H1 (cell line): ENCODE measurements around the gene TRABD2A. TPM values are rescaled to one million over a fixed set of nuclear protein-coding genes. Genes with fewer than 3 reads are reported as not detected.

ENCODE experiments used
- CTCF ChIA-PET: fragments of 300-600 bp; sonication (Branson Sonifier 250); formaldehyde crosslinking; loops from one replicate; lab custom pipeline; 2021; ENCODE audit not compliant: partially characterized antibody; lab: Charles Lee
- POLR2A ChIA-PET: fragments of 300-600 bp; sonication (Branson Sonifier 250); formaldehyde crosslinking; loops from one replicate; lab custom pipeline; 2021; ENCODE audit warnings: inconsistent platforms; ENCODE audit not compliant: partially characterized antibody; lab: Charles Lee
- DNase-seq, 2 experiments: peaks; one replicate each; pipeline versions ENCODE4 v3.0.0 to v3.0.0-alpha.2; 2010 to 2022; ENCODE audit warnings: low spot score in 2 of 2, low read depth in 1 of 2, mixed read lengths in 1 of 2
- FAIRE-seq: peaks from 2 replicates; lab custom pipeline; 2011; peaks lifted over from hg19 to GRCh38; lab: Jason Lieb, UNC
- H2AFZ ChIP-seq: 2 replicates; pipeline ENCODE4 v1.8.1; 2012; ENCODE audit warnings: low read length, inconsistent platforms
- H2AK5ac ChIP-seq: 2 replicates; pipeline ENCODE4 v1.6.1; 2013; ENCODE audit warnings: low read depth, low read length
- H2BK120ac ChIP-seq: replicated peaks from 2 replicates; pipeline ENCODE3; 2013; ENCODE audit warnings: low read depth, low read length, inconsistent platforms
- H2BK12ac ChIP-seq: 2 replicates; pipeline ENCODE4 v1.6.1; 2013; ENCODE audit warnings: low read depth, low read length
- H2BK15ac ChIP-seq: 2 replicates; pipeline ENCODE4 v1.6.1; 2013; ENCODE audit warnings: low read length
- H2BK20ac ChIP-seq: 2 replicates; pipeline ENCODE4 v1.6.1; 2013; ENCODE audit warnings: low read length
- H2BK5ac ChIP-seq: 2 replicates; pipeline ENCODE4 v1.6.1; 2013; ENCODE audit warnings: low read depth, low read length
- H3K14ac ChIP-seq: 2 replicates; pipeline ENCODE4 v1.6.1; 2013; ENCODE audit warnings: inconsistent platforms; ENCODE audit not compliant: insufficient read length
- H3K18ac ChIP-seq: 2 replicates; pipeline ENCODE4 v1.6.1; 2013; ENCODE audit warnings: low read length; ENCODE audit errors: extremely low read depth
- H3K23ac ChIP-seq: 2 replicates; pipeline ENCODE4 v1.6.1; 2013; ENCODE audit warnings: inconsistent platforms; ENCODE audit not compliant: insufficient read length
- H3K23me2 ChIP-seq: 2 replicates; pipeline ENCODE4 v1.6.1; 2013; ENCODE audit warnings: low read depth, low read length
- H3K27ac ChIP-seq: 2 replicates; pipeline ENCODE4 v1.6.1; 2011; ENCODE audit warnings: low read depth, low read length, inconsistent platforms
- H3K27me3 ChIP-seq, 4 experiments: replicated peaks in 1 of 4; 1 replicate in 1 of 4; 2 replicates in 3 of 4; pipeline versions ENCODE4 v1.6.1 to v1.8.1; 2011 to 2013; ENCODE audit warnings: low read length in 3 of 4, mild to moderate bottlenecking in 3 of 4, inconsistent platforms in 2 of 4, mixed read lengths in 2 of 4, moderate library complexity in 1 of 4; ENCODE audit not compliant: control insufficient read depth in 3 of 4, insufficient read depth in 3 of 4; ENCODE audit errors: extremely low read depth in 1 of 4
- H3K36me3 ChIP-seq, 4 experiments: 2 replicates each; pipeline versions ENCODE4 v1.6.1 to v1.8.1; 2011 to 2013; ENCODE audit warnings: mild to moderate bottlenecking in 4 of 4, low read length in 3 of 4, moderate library complexity in 2 of 4, control low read depth in 1 of 4, inconsistent platforms in 1 of 4; ENCODE audit not compliant: insufficient read depth in 4 of 4, control insufficient read depth in 2 of 4
- H3K4ac ChIP-seq: replicated peaks from 2 replicates; pipeline ENCODE3; 2013; ENCODE audit warnings: low read length, low read depth, mixed read lengths, inconsistent platforms; ENCODE audit not compliant: insufficient read length
- H3K4me1 ChIP-seq, 4 experiments: replicated peaks in 1 of 4; 1 replicate in 1 of 4; 2 replicates in 3 of 4; pipeline versions ENCODE4 v1.6.1 to v1.8.1; 2011 to 2013; ENCODE audit warnings: low read length in 3 of 4, inconsistent platforms in 2 of 4, mixed read lengths in 1 of 4; ENCODE audit not compliant: insufficient read depth in 4 of 4, control insufficient read depth in 3 of 4
- H3K4me2 ChIP-seq, 2 experiments: 2 replicates each; pipeline versions ENCODE4 v1.6.1 to v1.8.1; 2011 to 2013; ENCODE audit warnings: low read depth in 2 of 2, low read length in 2 of 2, control low read depth in 1 of 2, inconsistent platforms in 1 of 2, mild to moderate bottlenecking in 1 of 2; ENCODE audit not compliant: insufficient read depth in 1 of 2
- H3K4me3 ChIP-seq, 4 experiments: fragments of 200-600, 300-600 bp in 1 of 4; sonication (generic), shearing (Covaris generic), sonication (Bioruptor Twin) in 1 of 4; 2 replicates each; pipeline versions ENCODE4 v1.5.1 to v1.8.1; 2011 to 2016; ENCODE audit warnings: low read length in 4 of 4, low read depth in 3 of 4, control low read depth in 2 of 4, inconsistent platforms in 2 of 4, mild to moderate bottlenecking in 2 of 4, mixed read lengths in 1 of 4, moderate library complexity in 1 of 4; ENCODE audit not compliant: insufficient read depth in 2 of 4; ENCODE audit errors: extremely low read depth in 1 of 4
- H3K56ac ChIP-seq: replicated peaks from 2 replicates; pipeline ENCODE3; 2013; ENCODE audit warnings: low read depth, mild to moderate bottlenecking, mixed read lengths, low read length, inconsistent platforms; ENCODE audit not compliant: insufficient read length
- H3K79me1 ChIP-seq: 2 replicates; pipeline ENCODE4 v1.6.1; 2013; ENCODE audit warnings: low read depth, low read length, control low read depth
- H3K79me2 ChIP-seq, 2 experiments: 2 replicates each; pipeline versions ENCODE4 v1.6.1 to v1.8.1; 2012 to 2013; ENCODE audit warnings: low read length in 2 of 2, mild to moderate bottlenecking in 2 of 2, inconsistent platforms in 1 of 2; ENCODE audit not compliant: insufficient read depth in 2 of 2, control insufficient read depth in 1 of 2
- H3K9ac ChIP-seq, 4 experiments: replicated peaks in 1 of 4; 1 replicate in 1 of 4; 2 replicates in 3 of 4; pipeline versions ENCODE4 v1.6.1 to v1.8.1; 2011 to 2013; ENCODE audit warnings: low read depth in 3 of 4, low read length in 3 of 4, control low read depth in 2 of 4, mild to moderate bottlenecking in 2 of 4, moderate library complexity in 2 of 4, inconsistent platforms in 1 of 4; ENCODE audit errors: extremely low read depth in 1 of 4
- H3K9me3 ChIP-seq, 2 experiments: 2 replicates each; pipeline versions ENCODE4 v1.6.1 to v1.8.1; 2012 to 2013; ENCODE audit warnings: mild to moderate bottlenecking in 2 of 2, moderate library complexity in 2 of 2, control low read depth in 1 of 2, inconsistent platforms in 1 of 2, low read depth in 1 of 2, low read length in 1 of 2, mixed read lengths in 1 of 2; ENCODE audit not compliant: insufficient read depth in 2 of 2
- H4K20me1 ChIP-seq, 2 experiments: replicated peaks in 1 of 2; 2 replicates each; pipeline versions ENCODE3 to v1.8.1; 2011 to 2013; ENCODE audit warnings: inconsistent platforms in 2 of 2, low read length in 2 of 2, mild to moderate bottlenecking in 1 of 2; ENCODE audit not compliant: insufficient read depth in 2 of 2, control insufficient read depth in 1 of 2
- H4K5ac ChIP-seq: 2 replicates; pipeline ENCODE4 v1.6.1; 2013; ENCODE audit warnings: low read length, low read depth, mixed read lengths, inconsistent platforms; ENCODE audit not compliant: insufficient read length
- H4K8ac ChIP-seq: 2 replicates; pipeline ENCODE4 v1.8.0; 2013; ENCODE audit warnings: mild to moderate bottlenecking, moderate library complexity, low read length, inconsistent platforms; ENCODE audit not compliant: insufficient read depth; ENCODE audit errors: extremely low read depth
- H4K91ac ChIP-seq: replicated peaks from 2 replicates; pipeline ENCODE3; 2013; ENCODE audit warnings: low read length, mixed read lengths, inconsistent platforms; ENCODE audit not compliant: insufficient read length
- BRCA1 ChIP-seq: IDR thresholded peaks from 2 replicates; pipeline ENCODE4 v1.6.1; 2012; ENCODE audit warnings: low read depth, low read length, improper control_type of control experiment
- EGR1 ChIP-seq: IDR thresholded peaks from 2 replicates; pipeline ENCODE4 v1.6.1; 2011; ENCODE audit warnings: low read depth, low read length, borderline replicate concordance
- JUND ChIP-seq: IDR thresholded peaks from 2 replicates; pipeline ENCODE4 v1.6.1; 2011; ENCODE audit warnings: mild to moderate bottlenecking, improper control_type of control experiment, low read length
- POLR2A ChIP-seq, 2 experiments: IDR thresholded peaks; 1 replicate in 1 of 2; 2 replicates in 1 of 2; pipeline ENCODE4 v1.6.1; 2011; ENCODE audit warnings: low read depth in 2 of 2, low read length in 2 of 2, mild to moderate bottlenecking in 2 of 2; ENCODE audit errors: control extremely low read depth in 1 of 2
- TEAD4 ChIP-seq: IDR thresholded peaks from 2 replicates; pipeline ENCODE4 v1.6.1; 2012; ENCODE audit warnings: low read depth, low read length, inconsistent platforms, mixed read lengths
- WGBS, 2 experiments: shearing (Covaris generic) in 1 of 2; methylation state at CpG; one replicate each; pipeline versions ENCODE4 v1.1.6 to v1.1.7; 2013 to 2015; ENCODE audit warnings: low lambda C conversion rate in 2 of 2, mixed read lengths in 2 of 2, inconsistent platforms in 1 of 2, low coverage in 1 of 2, missing lambda C conversion rate in 1 of 2; ENCODE audit not compliant: insufficient replicate concordance in 2 of 2, insufficient coverage in 1 of 2, insufficient read length in 1 of 2; ENCODE audit errors: extremely low coverage in 1 of 2, missing lambda C conversion rate in 1 of 2; 5-methylcytosine and 5-hydroxymethylcytosine counted together
- polyA plus RNA-seq, 7 experiments: library from polyadenylated mRNA; depleted of rRNA in 3 of 7; stranded (reverse) in 5 of 7; unstranded in 2 of 7; fragments of >200 nt in 5 of 7; fragments of 200-250 nt in 2 of 7; gene quantifications; 1 replicate in 5 of 7; 2 replicates in 1 of 7; 4 replicates in 1 of 7; pipeline versions ENCODE4 v1.2.1 to v1.2.3, GENCODE V29; 2011 to 2013; ENCODE audit warnings: missing spikeins in 2 of 7, mixed read lengths in 2 of 7
- total RNA-seq: library from RNA; stranded (reverse); fragmentation: NEBNext Ultra II Directional; extraction: Animal tissue kit (Norgen Biotek cat#: 25700); gene quantifications from 2 replicates; pipeline ENCODE4 v1.2.1, GENCODE V29; 2021

Gene TRABD2A
- total and polyA plus RNA-seq, 2 of the 8 experiments (the other 6 are each of a cell fraction or from before 2014, with no cell fraction given) = 17.3 to 18.6 TPM

- Histone ChIP-seq H4K20me1 (no peaks in the 10 kb centered on the region), H3K18ac (no peak overlapping the region), H3K27me3 (no peaks in the 10 kb centered on the region), H2BK20ac (no peak overlapping the region), H3K27ac (no peak overlapping the region), H2BK15ac (no peak overlapping the region), H3K14ac (no peak overlapping the region), H3K4me1 (no peaks in the 10 kb centered on the region), H3K4me2 (no peak overlapping the region), H3K4ac (no peak overlapping the region), H3K23me2 (no peaks in the 10 kb centered on the region; the same call in 1 of the 2 replicates), H4K8ac (no peak overlapping the region), H3K79me2 (no peaks in the 10 kb centered on the region), H2AK5ac (no peak overlapping the region), H4K91ac (no peak overlapping the region), H2AFZ (no peak overlapping the region), H3K9ac (no peak overlapping the region), H2BK12ac (no peak overlapping the region), H3K4me3 (no peak overlapping the region), H3K36me3 (no peaks in the 10 kb centered on the region), H3K79me1 (no peaks in the 10 kb centered on the region), H3K23ac (no peak overlapping the region), H2BK120ac (no peak overlapping the region), H3K56ac (no peak overlapping the region), H4K5ac (no peak overlapping the region), H3K9me3 (no peaks in the 10 kb centered on the region), H2BK5ac (no peak overlapping the region)
- CTCF ChIA-PET = interaction anchor here (0.5 to 1.6 kb wide), 3 partner anchors 9 to 145 kb away, joined by 3 to 4 read pairs (median 3); no protein-coding TSS in a partner anchor
- WGBS, 2 experiments = 70% methylated on average over 1 of the region's 1 CpG; no CpG with 5 or more reads in 1 of the 2 experiments
- POLR2A ChIA-PET = no interaction called here
- TF ChIP-seq JUND (no peak), TEAD4 (no peak), EGR1 (no peak), BRCA1 (no peak), POLR2A (IDR thresholded peaks at IDR 0.05; ENCODE audit: control extremely low read depth in 1 of 2, low read depth in 2 of 2, low read length in 2 of 2) (no peak)
- DNase-seq = no peak
- FAIRE-seq = no peak
Observed at GRCh38 chr2:84805250-84805958, 75.5 kb downstream of the TRABD2A start.
